ENCODE results near the gene PRKCH. TPM values are rescaled to one million over a fixed set of nuclear protein-coding genes. Genes with fewer than 3 reads are reported as not detected.
"Not testable (repeated sequence)": the region's sequence is repeated elsewhere in the genome, so short reads cannot be mapped to it uniquely, and the experiment has no call there.

Gene PRKCH
- total RNA-seq, 1 donor from 2014 or later = 145 TPM

GRCh38 chr14:61288228-61288627 is 33.2 kb upstream of the PRKCH start:
- H3K27ac Mint-ChIP-seq = no peak overlapping the region
- DNase-seq (ENCODE audit: low spot score) = no peak
- intact Hi-C loops (cut with micrococcal nuclease) = no loop called here
- H3K4me3 Mint-ChIP-seq = no peak overlapping the region
- peaks cover 40% of the 10 kb centered on the region for H3K4me1 Mint-ChIP-seq (ENCODE audit: low read depth)
- H3K36me3 Mint-ChIP-seq (ENCODE audit: low read depth) = no peaks in the 10 kb centered on the region
- peaks cover 5% of the 10 kb centered on the region for H3K27me3 Mint-ChIP-seq (ENCODE audit: insufficient read depth)
- H3K9me3 Mint-ChIP-seq = no peaks in the 10 kb centered on the region

- Mint-ChIP-seq H3K4me1 (ENCODE audit: low read depth) (peaks cover 38% of the 10 kb centered on the region), H3K9me3 (no peaks in the 10 kb centered on the region), H3K27ac (no peak overlapping the region), H3K36me3 (ENCODE audit: low read depth) (no peaks in the 10 kb centered on the region), H3K4me3 (no peak overlapping the region), H3K27me3 (ENCODE audit: insufficient read depth) (peaks cover 5% of the 10 kb centered on the region)
- intact Hi-C loops (cut with micrococcal nuclease) = no loop called here
- DNase-seq (ENCODE audit: low spot score) = no peak
Measured at GRCh38 chr14:61288720-61289119, 32.7 kb upstream of the PRKCH start.

GRCh38 chr14:61290701-61291100 is 30.7 kb upstream of the PRKCH start:
- H3K4me1 Mint-ChIP-seq (ENCODE audit: low read depth) = peaks cover 28% of the 10 kb centered on the region
- intact Hi-C loops (cut with micrococcal nuclease) = no loop called here
- H3K27me3 Mint-ChIP-seq (ENCODE audit: insufficient read depth) = peaks cover 5% of the 10 kb centered on the region
- no peaks in the 10 kb centered on the region for H3K9me3 Mint-ChIP-seq
- DNase-seq (ENCODE audit: low spot score) = no peak
- H3K36me3 Mint-ChIP-seq (ENCODE audit: low read depth) = no peaks in the 10 kb centered on the region
- H3K4me3 Mint-ChIP-seq = no peak overlapping the region
- no peak overlapping the region for H3K27ac Mint-ChIP-seq

- no peak for DNase-seq (ENCODE audit: low spot score)
- no peak overlapping the region for H3K27ac Mint-ChIP-seq
- peaks cover 35% of the 10 kb centered on the region for H3K4me1 Mint-ChIP-seq (ENCODE audit: low read depth)
- peaks cover 4% of the 10 kb centered on the region for H3K36me3 Mint-ChIP-seq (ENCODE audit: low read depth)
- no peaks in the 10 kb centered on the region for H3K27me3 Mint-ChIP-seq (ENCODE audit: insufficient read depth)
- H3K4me3 Mint-ChIP-seq = no peak overlapping the region
- H3K9me3 Mint-ChIP-seq = no peaks in the 10 kb centered on the region
- intact Hi-C loops (cut with micrococcal nuclease) = loop anchor here (2.0 kb wide), 1 partner anchor 25 kb away; the partner anchor contains the start of gene PRKCH
Measured at GRCh38 chr14:61296151-61296550, 25.2 kb upstream of the PRKCH start.

- Mint-ChIP-seq H3K4me3 (no peak overlapping the region), H3K27me3 (ENCODE audit: insufficient read depth) (no peaks in the 10 kb centered on the region), H3K9me3 (no peaks in the 10 kb centered on the region), H3K36me3 (ENCODE audit: low read depth) (peaks cover 4% of the 10 kb centered on the region), H3K4me1 (ENCODE audit: low read depth) (peaks cover 35% of the 10 kb centered on the region), H3K27ac (no peak overlapping the region)
- no peak for DNase-seq (ENCODE audit: low spot score)
- intact Hi-C loops (cut with micrococcal nuclease) = loop anchor here (1.0 to 2.0 kb wide), 3 partner anchors 24 to 540 kb away; partner anchors contain the start of gene PRKCH
Measured at GRCh38 chr14:61296719-61297502, 24.5 kb upstream of the PRKCH start.

- DNase-seq (ENCODE audit: low spot score) = no peak
- no peak overlapping the region for H3K4me3 Mint-ChIP-seq
- H3K9me3 Mint-ChIP-seq = no peaks in the 10 kb centered on the region
- peaks cover 35% of the 10 kb centered on the region for H3K4me1 Mint-ChIP-seq (ENCODE audit: low read depth)
- H3K27ac Mint-ChIP-seq = no peak overlapping the region
- H3K27me3 Mint-ChIP-seq (ENCODE audit: insufficient read depth) = no peaks in the 10 kb centered on the region
- H3K36me3 Mint-ChIP-seq (ENCODE audit: low read depth) = peaks cover 4% of the 10 kb centered on the region
- intact Hi-C loops (cut with micrococcal nuclease) = loop anchor here (1.0 to 2.0 kb wide), 3 partner anchors 23 to 540 kb away; partner anchors contain the start of gene PRKCH
Measured at GRCh38 chr14:61297581-61297980, 23.8 kb upstream of the PRKCH start.

GRCh38 chr14:61298824-61299223 is 22.6 kb upstream of the PRKCH start:
- H3K4me1 Mint-ChIP-seq (ENCODE audit: low read depth) = peaks cover 35% of the 10 kb centered on the region
- no peak for DNase-seq (ENCODE audit: low spot score)
- H3K27ac Mint-ChIP-seq = no peak overlapping the region
- no peak overlapping the region for H3K4me3 Mint-ChIP-seq
- intact Hi-C loops (cut with micrococcal nuclease) = no loop called here
- H3K9me3 Mint-ChIP-seq = no peaks in the 10 kb centered on the region
- H3K27me3 Mint-ChIP-seq (ENCODE audit: insufficient read depth) = no peaks in the 10 kb centered on the region
- peaks cover 4% of the 10 kb centered on the region for H3K36me3 Mint-ChIP-seq (ENCODE audit: low read depth)

GRCh38 chr14:61300209-61300608 is 21.2 kb upstream of the PRKCH start:
- no peaks in the 10 kb centered on the region for H3K27me3 Mint-ChIP-seq (ENCODE audit: insufficient read depth)
- H3K4me1 Mint-ChIP-seq (ENCODE audit: low read depth) = peaks cover 35% of the 10 kb centered on the region
- no peaks in the 10 kb centered on the region for H3K9me3 Mint-ChIP-seq
- intact Hi-C loops (cut with micrococcal nuclease) = no loop called here
- no peak for DNase-seq (ENCODE audit: low spot score)
- peaks cover 4% of the 10 kb centered on the region for H3K36me3 Mint-ChIP-seq (ENCODE audit: low read depth)
- no peak overlapping the region for H3K27ac Mint-ChIP-seq
- H3K4me3 Mint-ChIP-seq = no peak overlapping the region

GRCh38 chr14:61300754-61301153 is 20.6 kb upstream of the PRKCH start:
- intact Hi-C loops (cut with micrococcal nuclease) = no loop called here
- no peak overlapping the region for H3K4me3 Mint-ChIP-seq
- peaks cover 32% of the 10 kb centered on the region for H3K4me1 Mint-ChIP-seq (ENCODE audit: low read depth)
- H3K27ac Mint-ChIP-seq = no peak overlapping the region
- H3K27me3 Mint-ChIP-seq (ENCODE audit: insufficient read depth) = no peaks in the 10 kb centered on the region
- peaks cover 4% of the 10 kb centered on the region for H3K36me3 Mint-ChIP-seq (ENCODE audit: low read depth)
- H3K9me3 Mint-ChIP-seq = peaks cover 4% of the 10 kb centered on the region
- no peak for DNase-seq (ENCODE audit: low spot score)

- H3K9me3 Mint-ChIP-seq = peaks cover 14% of the 10 kb centered on the region
- no peak overlapping the region for H3K27ac Mint-ChIP-seq
- H3K4me1 Mint-ChIP-seq (ENCODE audit: low read depth) = peaks cover 23% of the 10 kb centered on the region
- no peak overlapping the region for H3K4me3 Mint-ChIP-seq
- no peaks in the 10 kb centered on the region for H3K27me3 Mint-ChIP-seq (ENCODE audit: insufficient read depth)
- DNase-seq (ENCODE audit: low spot score) = no peak
- H3K36me3 Mint-ChIP-seq (ENCODE audit: low read depth) = peaks cover 13% of the 10 kb centered on the region
- intact Hi-C loops (cut with micrococcal nuclease) = no loop called here
Measured at GRCh38 chr14:61304688-61305087, 16.7 kb upstream of the PRKCH start.

GRCh38 chr14:61308198-61308597 is 13.2 kb upstream of the PRKCH start:
- Mint-ChIP-seq H3K4me3 (no peak overlapping the region), H3K27ac (no peak overlapping the region), H3K4me1 (ENCODE audit: low read depth) (peaks cover 17% of the 10 kb centered on the region), H3K36me3 (ENCODE audit: low read depth) (peaks cover 26% of the 10 kb centered on the region), H3K27me3 (ENCODE audit: insufficient read depth) (no peaks in the 10 kb centered on the region), H3K9me3 (peaks cover 39% of the 10 kb centered on the region)
- DNase-seq (ENCODE audit: low spot score) = no peak
- intact Hi-C loops (cut with micrococcal nuclease) = no loop called here

GRCh38 chr14:61308701-61309100 is 12.7 kb upstream of the PRKCH start:
- H3K4me3 Mint-ChIP-seq; H3K27me3 Mint-ChIP-seq (ENCODE audit: insufficient read depth); intact Hi-C loops (cut with micrococcal nuclease); DNase-seq (ENCODE audit: low spot score); H3K27ac Mint-ChIP-seq: not testable (repeated sequence)
- peaks cover 28% of the 10 kb centered on the region for H3K36me3 Mint-ChIP-seq (ENCODE audit: low read depth)
- H3K4me1 Mint-ChIP-seq (ENCODE audit: low read depth) = peaks cover 17% of the 10 kb centered on the region
- H3K9me3 Mint-ChIP-seq = peaks cover 39% of the 10 kb centered on the region

GRCh38 chr14:61315313-61315712 is 6.1 kb upstream of the PRKCH start:
- H3K36me3 Mint-ChIP-seq (ENCODE audit: low read depth) = peaks cover 12% of the 10 kb centered on the region
- H3K4me1 Mint-ChIP-seq (ENCODE audit: low read depth) = no peaks in the 10 kb centered on the region
- H3K27me3 Mint-ChIP-seq (ENCODE audit: insufficient read depth) = no peaks in the 10 kb centered on the region
- H3K27ac Mint-ChIP-seq = no peak overlapping the region
- no peak for DNase-seq (ENCODE audit: low spot score)
- H3K9me3 Mint-ChIP-seq = peaks cover 30% of the 10 kb centered on the region
- H3K4me3 Mint-ChIP-seq = no peak overlapping the region
- intact Hi-C loops (cut with micrococcal nuclease) = no loop called here
